Measurements from ENCODE around the gene HBM. TPM values are rescaled to one million over a fixed set of nuclear protein-coding genes. Genes with fewer than 3 reads are reported as not detected.

The HBM gene
- total and polyA plus RNA-seq, 10 of the 15 experiments (the other 5 are each of a cell fraction or from before 2014, with no cell fraction given): 0.23 TPM; not detected in 9

- BruUV-seq (replicated peaks): no TSS peak
- RAD21 ChIA-PET (ENCODE audit: unreplicated experiment): no interaction called here
- Histone ChIP-seq H3K4me1 (ENCODE audit: control insufficient read depth, insufficient read depth, low read length) (no peaks in the 10 kb centered on the region), H3K9ac (ENCODE audit: control insufficient read depth, insufficient read depth, low read length) (no peak within 1 kb of the TSS), H3K4me2 (ENCODE audit: control insufficient read depth, insufficient read depth) (no peak within 1 kb of the TSS), H3K36me3 (ENCODE audit: control insufficient read depth in 2 of 2, insufficient read depth in 2 of 2, low read length in 1 of 2) (no peaks in the 10 kb centered on the region), H3K27ac (ENCODE audit: control insufficient read depth, insufficient read depth) (no peak within 1 kb of the TSS), H4K20me1 (ENCODE audit: control insufficient read depth, insufficient read depth) (no peaks in the 10 kb centered on the region), H3K79me2 (ENCODE audit: control insufficient read depth, insufficient read depth, low read length) (no peaks in the 10 kb centered on the region), H2AFZ (ENCODE audit: control insufficient read depth, low read depth, low read length) (no peak within 1 kb of the TSS), H3K9me3 (replicated peaks; ENCODE audit: control insufficient read depth, insufficient read depth, low read length) (no peaks in the 10 kb centered on the region), H3K4me3 (no peak within 1 kb of the TSS), H3K27me3 (replicated peaks in 1 of 2; ENCODE audit: control insufficient read depth in 2 of 2, insufficient read depth in 2 of 2, low read length in 1 of 2) (peaks cover 1 to 3% of the 10 kb centered on the region in 2 experiments; a peak in 3 of 4 replicates)
- ATAC-seq (peak; percentile 67), DNase-seq (ENCODE audit: low read depth, low spot score) (no peak), FAIRE-seq (no peak)
- CTCF ChIA-PET: no interaction called here
- WGBS (ENCODE audit: insufficient coverage, insufficient replicate concordance, low lambda C conversion rate, missing lambda C conversion rate): 14% methylated on average over 11 of the region's 17 CpGs
- in situ Hi-C loops (cut with MboI): no loop called here
- SMC1A ChIA-PET (ENCODE audit: uncharacterized antibody, unreplicated experiment): no interaction called here
- intact Hi-C loops (cut with micrococcal nuclease; ENCODE audit: unreplicated experiment): no loop called here
- POLR2A ChIA-PET: no interaction called here
- no peak for TF ChIP-seq CEBPZ (IDR thresholded peaks at IDR 0.05; ENCODE audit: low read depth, low read length)
- TF ChIP-seq POLR2AphosphoS2 (IDR thresholded peaks at IDR 0.05; ENCODE audit: low read depth, low read length): no peak
- TF ChIP-seq E2F8 (IDR thresholded peaks at IDR 0.05; ENCODE audit: low read depth, partially characterized antibody): no peak
- TF ChIP-seq CBFB (IDR thresholded peaks at IDR 0.05; ENCODE audit: low read depth): no peak
- TF ChIP-seq RELA (IDR thresholded peaks at IDR 0.05; ENCODE audit: borderline replicate concordance, partially characterized antibody): no peak
- no peak for TF ChIP-seq RELB (IDR thresholded peaks at IDR 0.05; ENCODE audit: low read depth)
- no peak for TF ChIP-seq SMAD5 (IDR thresholded peaks at IDR 0.05; ENCODE audit: low read depth)
- TF ChIP-seq NKRF (conservative IDR thresholded peaks at IDR 0.05): no peak
- TF ChIP-seq EED (IDR thresholded peaks at IDR 0.05; ENCODE audit: low read depth): no peak
Observed at GRCh38 chr16:152141-153128, 13.3 kb upstream of the HBM start, which contains the start of gene HBZ. HBZ (plus strand) TSS chr16:152644; CDS start chr16:152910, 266 bp downstream.

Measured in GM12878 (cell line).